ENCODE results near the gene ITGA7.

- TF ChIP-seq, protein P1, sequence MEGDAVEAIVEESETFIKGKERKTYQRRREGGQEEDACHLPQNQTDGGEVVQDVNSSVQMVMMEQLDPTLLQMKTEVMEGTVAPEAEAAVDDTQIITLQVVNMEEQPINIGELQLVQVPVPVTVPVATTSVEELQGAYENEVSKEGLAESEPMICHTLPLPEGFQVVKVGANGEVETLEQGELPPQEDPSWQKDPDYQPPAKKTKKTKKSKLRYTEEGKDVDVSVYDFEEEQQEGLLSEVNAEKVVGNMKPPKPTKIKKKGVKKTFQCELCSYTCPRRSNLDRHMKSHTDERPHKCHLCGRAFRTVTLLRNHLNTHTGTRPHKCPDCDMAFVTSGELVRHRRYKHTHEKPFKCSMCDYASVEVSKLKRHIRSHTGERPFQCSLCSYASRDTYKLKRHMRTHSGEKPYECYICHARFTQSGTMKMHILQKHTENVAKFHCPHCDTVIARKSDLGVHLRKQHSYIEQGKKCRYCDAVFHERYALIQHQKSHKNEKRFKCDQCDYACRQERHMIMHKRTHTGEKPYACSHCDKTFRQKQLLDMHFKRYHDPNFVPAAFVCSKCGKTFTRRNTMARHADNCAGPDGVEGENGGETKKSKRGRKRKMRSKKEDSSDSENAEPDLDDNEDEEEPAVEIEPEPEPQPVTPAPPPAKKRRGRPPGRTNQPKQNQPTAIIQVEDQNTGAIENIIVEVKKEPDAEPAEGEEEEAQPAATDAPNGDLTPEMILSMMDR (conservative IDR thresholded peaks at IDR 0.05; ENCODE audit: low read length) = no peak
- no peak for TF ChIP-seq EZH2phosphoT487 (IDR thresholded peaks at IDR 0.05; ENCODE audit: borderline replicate concordance)
Observed at GRCh38 chr12:55670276-55670675, 37.4 kb downstream of the ITGA7 start.
